Measurements from ENCODE around the gene UBE2J2. TPM values are rescaled to one million over a fixed set of nuclear protein-coding genes. Genes with fewer than 3 reads are reported as not detected.
"Not testable (repeated sequence)": the region's sequence is repeated elsewhere in the genome, so short reads cannot be mapped to it uniquely, and the experiment has no call there.

The UBE2J2 gene
- total and polyA plus RNA-seq, 2 experiments from 2014 or later, result 47.1 to 70.2 TPM

DNA sequence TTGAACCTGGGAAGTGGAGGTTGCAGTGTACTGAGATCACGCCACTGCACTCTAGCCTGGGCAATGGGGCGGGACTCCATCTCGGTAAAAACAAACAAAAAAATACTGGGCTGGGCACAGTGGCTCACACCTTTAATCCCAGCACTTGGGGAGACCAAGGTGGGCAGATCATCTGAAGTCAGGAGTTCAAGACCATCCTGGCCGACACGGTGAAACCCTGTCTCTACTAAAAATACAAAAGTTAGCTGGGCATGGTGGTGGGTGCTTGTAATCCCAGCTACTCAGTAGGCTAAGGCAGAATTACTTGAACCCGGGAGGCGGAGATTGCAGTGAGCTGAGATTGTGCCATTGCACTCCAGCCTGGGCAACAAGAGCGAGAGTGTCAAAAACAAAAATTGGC lies 42.5 kb upstream of the UBE2J2 start:
- H3K27ac Mint-ChIP-seq, result peak overlapping the region; percentile 28; the same call in 1 of the 2 replicates
- H3K27me3 Mint-ChIP-seq (ENCODE audit: insufficient read depth, low read depth, poor library complexity), result peaks cover 25% of the 10 kb centered on the region
- Histone ChIP-seq H3F3A (replicated peaks; ENCODE audit: low read depth) (peaks cover 18% of the 10 kb centered on the region; the same call in 1 of the 2 replicates), H3K4me2 (0 out of 2 replicates have a peak overlapping the region, but pooled peaks have one; percentile 62), H3K79me2 (replicated peaks; ENCODE audit: insufficient read depth) (peaks cover 48% of the 10 kb centered on the region), H3K4me3 (0 out of 2 replicates have a peak overlapping the region, but pooled peaks have one; percentile 39), H4K20me1 (replicated peaks; ENCODE audit: insufficient read depth) (peaks cover 25% of the 10 kb centered on the region)
- H3K9me2 ChIP-seq (ENCODE audit: insufficient read depth); DNase-seq (ENCODE audit: low spot score); H3K36me3 ChIP-seq (ENCODE audit: insufficient read depth); H3K4me3 Mint-ChIP-seq; H2AFZ ChIP-seq; H3K9me3 Mint-ChIP-seq; ATAC-seq; H3K27me3 ChIP-seq (ENCODE audit: insufficient read depth); H3K27ac ChIP-seq (ENCODE audit: low read depth); H3K4me1 ChIP-seq (ENCODE audit: insufficient read depth): not testable (repeated sequence)
- peaks cover 58% of the 10 kb centered on the region for H3K36me3 Mint-ChIP-seq (ENCODE audit: low read depth)
- peaks cover 18% of the 10 kb centered on the region for H3K4me1 Mint-ChIP-seq

- H3K79me2 ChIP-seq (replicated peaks; ENCODE audit: insufficient read depth), result peaks cover 43% of the 10 kb centered on the region
- no peaks in the 10 kb centered on the region; the same call in 2 of the 3 replicates for H3K9me3 Mint-ChIP-seq
Measured at GRCh38 chr1:1315435-1315954, 41.8 kb upstream of the UBE2J2 start.

More at GRCh38 chr1:1315435-1315954, 41.8 kb upstream of the UBE2J2 start:
- H3K36me3 Mint-ChIP-seq (ENCODE audit: low read depth), result peaks cover 62% of the 10 kb centered on the region
- H3K9me2 ChIP-seq (ENCODE audit: insufficient read depth), result no peaks in the 10 kb centered on the region
- H3F3A ChIP-seq (replicated peaks; ENCODE audit: low read depth), result peaks cover 18% of the 10 kb centered on the region; the same call in 1 of the 2 replicates
- H3K27ac ChIP-seq (ENCODE audit: low read depth), result 0 out of 2 replicates have a peak overlapping the region, but pooled peaks have one; percentile 69
- DNase-seq (ENCODE audit: low spot score), result peak; percentile 83
- H3K27me3 Mint-ChIP-seq (ENCODE audit: insufficient read depth, low read depth, poor library complexity), result peaks cover 28% of the 10 kb centered on the region
- H4K20me1 ChIP-seq (replicated peaks; ENCODE audit: insufficient read depth), result peaks cover 25% of the 10 kb centered on the region
- TF ChIP-seq ZNF462 (CRISPR knock-in tag; IDR thresholded peaks at IDR 0.05), result no peak
- TF ChIP-seq CREB1 (CRISPR knock-in tag; IDR thresholded peaks at IDR 0.05; ENCODE audit: low read depth), result no peak
- TF ChIP-seq NANOG (IDR thresholded peaks at IDR 0.05; ENCODE audit: borderline replicate concordance), result no peak
- TF ChIP-seq STAT1 (IDR thresholded peaks at IDR 0.05; ENCODE audit: unreplicated experiment), result no peak
- peak; percentile 39; the same call in 1 of the 2 replicates for TF ChIP-seq POLR2AphosphoS5 (IDR thresholded peaks at IDR 0.05; ENCODE audit: low read depth)
- TF ChIP-seq ZNF114 (CRISPR knock-in tag; IDR thresholded peaks at IDR 0.05), result no peak
- no peak for TF ChIP-seq REST (IDR thresholded peaks at IDR 0.05; ENCODE audit: unreplicated experiment)
- H2AFZ ChIP-seq, result no peak overlapping the region
- H3K4me1 ChIP-seq (ENCODE audit: insufficient read depth), result peaks cover 7% of the 10 kb centered on the region; the same call in 1 of the 2 replicates
- peak overlapping the region; percentile 91 for H3K27ac Mint-ChIP-seq
- 0 out of 2 replicates have a peak overlapping the region, but pooled peaks have one; percentile 39 for H3K4me3 ChIP-seq
- H3K4me3 Mint-ChIP-seq, result peak overlapping the region; percentile 63
- ATAC-seq, result peak; percentile 75
- H3K4me2 ChIP-seq, result peak overlapping the region; percentile 62; the same call in 1 of the 2 replicates
- peaks cover 8% of the 10 kb centered on the region; the same call in 1 of the 2 replicates for H3K36me3 ChIP-seq (ENCODE audit: insufficient read depth)
- H3K27me3 ChIP-seq (ENCODE audit: insufficient read depth), result no peaks in the 10 kb centered on the region
- H3K4me1 Mint-ChIP-seq, result peaks cover 18% of the 10 kb centered on the region

Data from GM23338 (cell line).